Middle frontal gyrus (tissue), 1 donor: ENCODE results near the gene ZNF385C.

Experiments used
- DNase-seq: peaks from one replicate; pipeline ENCODE4 v3.0.0-alpha.2; 2015; ENCODE audit warnings: low spot score; ENCODE audit errors: extremely low spot score

The ZNF385C gene

GRCh38 chr17:41989702-41990419, 108.4 kb downstream of the ZNF385C start:
- DNase-seq, result no peak

GRCh38 chr17:41988418-41988817, 109.9 kb downstream of the ZNF385C start:
- DNase-seq, result no peak

GRCh38 chr17:41987642-41988041, 110.6 kb downstream of the ZNF385C start:
- no peak for DNase-seq

GRCh38 chr17:41986634-41987033, 111.6 kb downstream of the ZNF385C start:
- DNase-seq, result no peak

- DNase-seq, result no peak
Observed at GRCh38 chr17:41985919-41986318, 112.4 kb downstream of the ZNF385C start.

GRCh38 chr17:41984454-41984853, 113.8 kb downstream of the ZNF385C start:
- no peak for DNase-seq

GRCh38 chr17:41982026-41982760, 116.1 kb downstream of the ZNF385C start:
- no peak for DNase-seq

- no peak for DNase-seq
Observed at GRCh38 chr17:41977991-41978390, 120.3 kb downstream of the ZNF385C start.

GRCh38 chr17:41976142-41976768, 122.0 kb downstream of the ZNF385C start:
- no peak for DNase-seq
